HG03457 (cell line): ENCODE results near the gene C16orf87.
"Not testable (repeated sequence)": the region's sequence is repeated elsewhere in the genome, so short reads cannot be mapped to it uniquely, and the experiment has no call there.

Experiments used
- ATAC-seq: cut with Tn5 transposase; IDR thresholded peaks from one replicate; pipeline ENCODE4 v1.9.1; 2021; ENCODE audit warnings: moderate number of reproducible peaks; ENCODE audit not compliant: unreplicated experiment

Gene C16orf87

GRCh38 chr16:46801428-46802049, 29.4 kb downstream of the C16orf87 start:
- no peak for ATAC-seq

GRCh38 chr16:46800494-46800893, 30.5 kb downstream of the C16orf87 start:
- no peak for ATAC-seq

GRCh38 chr16:46797501-46797900, 33.5 kb downstream of the C16orf87 start:
- ATAC-seq: no peak

- no peak for ATAC-seq
Observed at GRCh38 chr16:46796764-46797269, 34.2 kb downstream of the C16orf87 start.

- no peak for ATAC-seq
Observed at GRCh38 chr16:46793841-46794240, 37.1 kb downstream of the C16orf87 start.

GRCh38 chr16:46790599-46791270, 40.2 kb downstream of the C16orf87 start:
- ATAC-seq: no peak

- ATAC-seq: peak; percentile 59
Observed at GRCh38 chr16:46789499-46790414, 41.2 kb downstream of the C16orf87 start.

GRCh38 chr16:46788891-46789474, 42.0 kb downstream of the C16orf87 start:
- ATAC-seq: no peak

GRCh38 chr16:46787909-46788308, 43.1 kb downstream of the C16orf87 start:
- ATAC-seq: no peak

- no peak for ATAC-seq
Observed at GRCh38 chr16:46785076-46785845, 45.7 kb downstream of the C16orf87 start.

- not testable (repeated sequence) for ATAC-seq
Observed at GRCh38 chr16:46784569-46784968, 46.4 kb downstream of the C16orf87 start.

GRCh38 chr16:46783800-46784199, 47.2 kb downstream of the C16orf87 start:
- ATAC-seq: no peak

- no peak for ATAC-seq
Observed at GRCh38 chr16:46782320-46782719, 48.7 kb downstream of the C16orf87 start.

- no peak for ATAC-seq
Observed at GRCh38 chr16:46777804-46778203, 53.2 kb downstream of the C16orf87 start.

- no peak for ATAC-seq
Observed at GRCh38 chr16:46775214-46775613, 55.8 kb downstream of the C16orf87 start.

GRCh38 chr16:46774743-46775177, 56.2 kb downstream of the C16orf87 start:
- ATAC-seq: no peak

GRCh38 chr16:46772463-46772862, 58.5 kb downstream of the C16orf87 start:
- no peak for ATAC-seq

GRCh38 chr16:46768809-46769208, 62.2 kb downstream of the C16orf87 start:
- ATAC-seq: no peak

- no peak for ATAC-seq
Observed at GRCh38 chr16:46765050-46765449, 65.9 kb downstream of the C16orf87 start.

- ATAC-seq: no peak
Observed at GRCh38 chr16:46763147-46763546, 67.8 kb downstream of the C16orf87 start.
